Measurements from ENCODE around the gene AUTS2.

AUTS2 gene

GRCh38 chr7:70696201-70696754, 1098.0 kb downstream of the AUTS2 start:
- no peak for DNase-seq (ENCODE audit: low read depth)

DNA sequence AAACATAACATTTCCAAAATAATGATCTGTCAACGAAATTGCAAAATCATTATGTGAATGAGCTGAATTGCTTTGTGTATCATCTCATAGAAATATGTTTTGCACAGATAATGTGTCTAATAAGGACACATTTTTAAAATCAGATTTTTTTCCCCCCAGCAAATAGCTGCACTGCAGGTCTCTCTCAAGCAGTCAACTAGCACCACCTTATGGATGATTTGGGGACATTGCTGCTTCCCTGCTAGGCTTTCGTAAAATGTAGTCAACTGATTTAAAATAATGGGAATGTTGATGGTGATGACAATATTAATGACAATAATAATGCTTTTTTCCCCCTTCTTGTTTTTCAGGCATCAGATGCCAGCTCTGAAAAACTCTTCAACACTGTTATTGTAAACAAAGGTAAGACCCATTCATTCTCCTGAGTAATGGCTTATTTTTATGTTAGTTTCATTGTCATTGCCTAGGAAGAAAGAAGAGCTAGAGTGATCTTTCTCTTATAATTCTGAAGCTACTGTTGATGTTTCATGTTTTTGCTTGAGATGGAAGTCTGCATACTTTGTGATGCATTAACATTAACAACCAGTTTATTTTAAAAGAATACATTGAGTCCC, 1100.1 kb downstream of the AUTS2 start:
- DNase-seq (ENCODE audit: low read depth) = no peak

GRCh38 chr7:70699271-70699670, 1101.0 kb downstream of the AUTS2 start:
- no peak for DNase-seq (ENCODE audit: low read depth)

DNA sequence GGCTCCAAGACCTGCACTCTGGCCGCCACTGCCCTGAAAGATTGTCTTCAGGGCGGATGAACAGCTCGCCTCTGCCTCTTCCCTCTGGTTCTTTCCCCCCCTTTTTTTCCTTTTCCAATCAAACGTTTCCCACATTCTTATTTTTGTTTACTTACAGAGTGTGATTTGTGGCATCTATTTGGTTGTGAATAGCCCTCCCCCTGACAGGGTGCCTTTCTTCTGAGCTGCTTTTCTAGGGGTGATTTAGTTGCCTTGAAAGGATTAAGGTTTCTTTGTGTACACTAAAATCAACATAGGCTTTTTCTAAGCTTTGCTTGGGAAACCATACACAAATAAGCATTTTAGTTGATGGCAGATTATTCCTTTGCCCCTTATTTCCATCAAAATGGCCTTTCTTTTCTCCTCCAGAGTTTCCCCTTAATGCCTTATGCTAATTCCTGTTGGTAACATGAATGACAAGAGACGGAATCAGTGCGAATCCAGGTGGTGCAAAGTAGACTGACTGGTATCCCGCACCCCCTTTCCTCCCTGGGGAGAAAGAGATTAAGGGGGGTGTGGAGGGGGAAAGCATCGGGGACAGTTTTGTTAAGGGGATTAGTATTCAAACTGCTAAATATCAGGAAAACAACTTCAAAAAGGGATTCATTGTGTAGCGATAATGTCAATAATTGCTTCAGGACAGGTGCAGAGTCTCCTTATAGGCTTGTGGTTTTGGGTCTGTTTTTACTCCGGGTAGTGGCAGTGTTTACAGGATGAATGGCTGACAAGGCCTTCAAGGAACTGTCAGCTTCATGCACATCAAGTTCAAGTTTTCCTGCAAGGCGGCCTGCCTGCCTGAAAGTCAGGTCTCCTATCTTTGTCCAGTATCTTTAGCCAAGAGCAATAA, 1102.0 kb downstream of the AUTS2 start:
- no peak for DNase-seq (ENCODE audit: low read depth)

DNA sequence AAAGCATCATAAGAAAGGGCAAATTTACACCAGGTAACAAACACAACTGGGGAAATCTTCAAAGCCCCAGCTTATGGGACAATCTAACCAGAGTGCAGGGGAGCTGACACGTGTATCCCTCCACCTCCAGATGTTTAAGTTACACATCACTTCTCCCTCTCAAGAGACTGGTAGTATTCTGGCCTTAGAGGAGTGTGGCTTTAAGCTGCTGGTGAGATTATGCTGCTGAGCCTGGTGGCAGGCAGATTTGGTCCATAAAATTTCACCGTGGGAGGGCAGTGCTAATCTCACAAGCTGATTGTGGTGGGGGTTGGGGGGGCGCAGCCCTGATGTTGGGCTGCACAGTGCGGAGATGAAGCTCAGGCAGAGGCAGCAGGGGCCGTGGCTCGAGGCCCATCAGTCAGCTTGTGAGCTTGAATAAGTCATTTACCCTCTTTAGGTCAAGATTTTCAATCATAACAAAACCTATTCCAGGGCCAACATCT, 1102.7 kb downstream of the AUTS2 start:
- DNase-seq (ENCODE audit: low read depth) = no peak

GRCh38 chr7:70701477-70701876, 1103.2 kb downstream of the AUTS2 start:
- no peak for DNase-seq (ENCODE audit: low read depth)

DNA sequence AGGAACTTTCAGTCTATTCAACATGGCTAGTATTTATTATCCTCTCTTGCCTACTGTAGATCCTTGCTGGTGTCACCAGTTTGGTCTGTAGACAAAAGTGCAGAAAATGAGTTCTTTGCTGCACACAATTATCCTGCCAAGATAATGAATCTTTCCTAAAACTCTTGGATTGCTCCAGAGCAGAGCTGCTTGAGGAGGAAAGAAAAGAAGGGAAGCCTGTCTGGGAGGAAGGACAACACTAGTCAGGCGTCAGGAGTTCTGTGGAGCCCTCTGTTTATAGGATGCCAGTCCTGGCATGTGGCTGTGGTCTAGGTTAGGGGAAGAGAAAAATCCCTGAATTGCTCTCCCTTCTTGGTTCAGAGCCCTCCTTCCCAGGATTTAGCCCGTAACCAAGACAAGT, 1103.7 kb downstream of the AUTS2 start:
- DNase-seq (ENCODE audit: low read depth) = no peak

DNA sequence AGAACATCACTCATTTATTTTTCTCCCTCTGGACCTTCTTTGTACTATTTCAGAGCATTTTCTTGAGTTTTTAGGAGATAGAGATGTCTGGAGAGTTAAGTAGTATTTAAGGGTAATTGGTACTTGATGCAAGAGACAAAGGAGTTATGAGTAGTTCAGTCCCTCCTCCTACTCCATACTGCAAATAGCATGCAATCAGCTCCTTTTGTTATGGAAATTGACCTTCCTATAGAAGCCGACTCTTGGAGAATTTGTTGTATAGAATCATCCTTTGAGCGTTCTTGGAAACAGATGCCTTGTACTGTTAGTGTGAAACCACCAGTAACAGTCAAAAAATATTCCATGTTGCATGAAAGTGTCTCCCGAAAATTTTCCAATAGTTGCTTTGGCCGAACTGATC, 1105.5 kb downstream of the AUTS2 start:
- no peak for DNase-seq (ENCODE audit: low read depth)

GRCh38 chr7:70704831-70705346, 1106.6 kb downstream of the AUTS2 start:
- no peak for DNase-seq (ENCODE audit: low read depth)

DNA sequence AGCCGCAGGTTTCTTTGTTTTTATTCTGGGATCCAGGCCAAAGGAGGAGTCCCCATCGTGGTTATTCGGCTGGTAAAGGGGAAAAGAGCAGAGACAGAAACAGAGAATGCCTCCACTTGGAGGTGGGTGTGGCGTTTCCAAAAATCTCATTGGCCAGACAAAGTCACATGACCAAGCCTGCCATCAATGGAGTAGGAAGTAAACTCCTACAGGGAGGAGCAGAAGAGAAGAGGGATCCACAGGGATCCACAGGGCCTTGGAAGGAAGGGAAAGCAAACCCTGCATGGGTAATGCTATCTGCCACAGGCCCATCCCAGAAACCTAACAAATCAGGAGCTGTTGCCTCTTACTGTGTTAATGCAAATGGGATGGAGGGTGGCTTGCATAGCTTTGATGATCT, 1107.9 kb downstream of the AUTS2 start:
- DNase-seq (ENCODE audit: low read depth) = no peak

- DNase-seq (ENCODE audit: low read depth) = no peak
Measured at GRCh38 chr7:70706698-70707097, 1108.4 kb downstream of the AUTS2 start.

GRCh38 chr7:70707823-70708243, 1109.6 kb downstream of the AUTS2 start:
- DNase-seq (ENCODE audit: low read depth) = no peak

DNA sequence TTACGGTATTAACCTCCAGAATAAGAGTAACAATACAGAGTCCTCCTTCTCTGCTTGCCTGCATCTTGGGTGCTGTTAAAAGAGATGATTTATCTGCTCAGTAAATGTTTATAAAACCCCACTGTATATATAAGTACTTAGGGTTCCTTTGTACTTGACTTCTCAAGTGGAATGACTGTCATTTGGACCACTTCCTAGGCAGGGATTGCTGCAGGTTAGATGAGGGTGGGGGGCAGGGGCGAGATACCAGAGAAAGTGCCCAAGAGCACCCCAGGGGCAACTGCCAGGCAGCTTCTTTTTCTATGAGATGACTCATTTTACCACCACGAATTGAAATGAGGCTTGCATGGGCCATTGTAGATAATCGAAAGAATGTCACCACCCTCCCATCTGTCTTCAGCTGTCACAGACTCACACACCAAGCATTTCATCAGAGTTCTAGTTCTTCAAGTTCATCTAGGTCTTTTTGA, 1111.8 kb downstream of the AUTS2 start:
- no peak for DNase-seq (ENCODE audit: low read depth)

GRCh38 chr7:70710651-70711050, 1112.4 kb downstream of the AUTS2 start:
- no peak for DNase-seq (ENCODE audit: low read depth)

- DNase-seq (ENCODE audit: low read depth) = no peak
Measured at GRCh38 chr7:70711452-70711851, 1113.2 kb downstream of the AUTS2 start.

- no peak for DNase-seq (ENCODE audit: low read depth)
Measured at GRCh38 chr7:70712942-70713341, 1114.7 kb downstream of the AUTS2 start.

GRCh38 chr7:70714506-70715038, 1116.3 kb downstream of the AUTS2 start:
- DNase-seq (ENCODE audit: low read depth) = no peak

GRCh38 chr7:70717553-70718329, 1119.5 kb downstream of the AUTS2 start:
- no peak for DNase-seq (ENCODE audit: low read depth)

- DNase-seq (ENCODE audit: low read depth) = no peak
Measured at GRCh38 chr7:70719125-70719524, 1120.8 kb downstream of the AUTS2 start.

DNA sequence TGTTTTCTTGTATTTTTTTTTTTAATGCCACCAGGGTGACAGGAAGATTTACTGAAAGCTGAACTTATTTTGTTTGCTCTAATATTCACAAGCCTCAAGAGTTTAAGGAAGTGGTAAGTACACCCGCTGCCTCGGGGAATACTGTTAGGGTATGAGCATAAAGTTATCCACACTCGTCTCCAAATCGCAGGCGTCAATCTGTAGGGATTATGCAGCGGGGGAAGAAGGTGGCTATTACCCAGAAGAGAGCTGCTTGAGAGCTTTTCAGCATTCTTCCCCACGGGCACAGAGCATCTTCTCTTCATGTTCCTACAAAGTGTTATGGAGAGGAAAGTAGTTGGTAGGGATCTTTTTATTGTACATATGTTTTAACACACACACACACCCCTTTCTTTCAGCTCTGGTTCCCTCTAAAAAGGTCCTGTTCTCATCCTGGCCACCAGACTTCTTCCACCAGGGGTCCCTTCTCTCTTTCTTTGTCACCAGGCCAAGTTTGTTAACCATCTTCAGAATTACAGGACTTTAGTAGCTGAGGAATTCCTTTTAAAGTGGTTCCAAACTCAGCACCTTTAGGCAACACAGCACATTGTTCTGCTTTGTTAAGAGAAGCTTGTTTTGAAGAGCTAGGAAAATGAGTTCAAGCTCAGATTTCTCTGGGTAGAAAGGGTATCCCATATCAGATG, 1122.1 kb downstream of the AUTS2 start:
- no peak for DNase-seq (ENCODE audit: low read depth)

GRCh38 chr7:70721500-70721899, 1123.2 kb downstream of the AUTS2 start:
- no peak for DNase-seq (ENCODE audit: low read depth)
